ENCODE results near the gene MCF2L.

Gene MCF2L

DNA sequence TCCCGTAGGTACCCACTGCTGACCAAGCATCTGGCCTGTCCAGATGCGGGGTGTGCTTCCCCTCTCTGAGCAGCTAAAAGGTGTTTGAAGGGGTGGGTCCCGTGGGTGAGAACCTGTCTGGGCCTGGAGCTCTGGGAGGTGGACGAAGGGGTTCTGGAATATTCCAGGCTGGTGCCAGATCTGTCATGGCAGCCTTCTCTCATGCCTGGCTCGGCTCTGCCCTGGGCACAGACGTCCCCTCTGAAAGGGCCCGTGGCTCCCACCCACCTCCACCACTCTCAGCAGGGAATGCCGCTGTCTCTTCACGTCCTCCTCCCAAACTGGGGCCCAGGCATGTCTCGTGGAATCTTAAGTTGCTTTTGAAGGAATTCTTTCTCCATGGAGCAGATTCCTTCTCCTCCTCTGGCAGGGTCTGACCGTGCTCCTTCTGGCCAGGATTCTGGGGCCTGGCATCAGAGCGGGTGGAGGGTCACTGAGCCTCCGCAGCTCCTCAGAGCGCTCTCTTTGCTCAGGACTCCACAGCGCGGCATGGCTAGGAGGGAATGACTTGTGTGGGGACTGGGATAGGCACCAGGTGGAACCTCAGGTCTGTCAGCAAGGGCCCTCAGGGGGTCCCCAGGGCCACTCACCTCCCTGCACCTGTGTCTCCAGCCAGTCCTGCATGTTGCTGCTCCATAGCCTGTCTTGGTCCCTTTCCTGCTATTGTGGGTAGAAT is 5.9 kb upstream of the MCF2L start:
- no peak for DNase-seq (ENCODE audit: low spot score)

DNA sequence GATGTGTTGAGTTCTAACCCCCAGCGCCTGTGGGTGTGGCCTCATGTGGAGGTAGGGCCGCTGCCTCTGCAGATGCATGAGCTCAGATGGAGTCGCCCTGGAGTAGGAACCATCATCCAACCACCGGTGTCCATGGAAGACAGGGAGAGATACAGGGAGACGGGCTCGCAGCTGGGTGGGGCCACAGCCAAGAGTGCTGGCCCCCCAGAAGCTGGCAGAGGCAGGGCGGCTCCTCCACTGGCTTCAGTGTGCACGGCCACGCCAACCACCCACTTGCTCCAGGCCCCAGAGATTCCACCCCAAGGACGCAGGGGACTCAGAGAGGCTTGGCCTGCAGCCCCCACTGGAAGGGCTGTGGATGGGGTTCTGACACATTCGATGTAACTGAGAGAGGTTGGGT is 5.4 kb upstream of the MCF2L start:
- no peak for DNase-seq (ENCODE audit: low spot score)

GRCh38 chr13:112964971-112965492 is 4.0 kb upstream of the MCF2L start:
- DNase-seq (ENCODE audit: low spot score) = no peak

DNA sequence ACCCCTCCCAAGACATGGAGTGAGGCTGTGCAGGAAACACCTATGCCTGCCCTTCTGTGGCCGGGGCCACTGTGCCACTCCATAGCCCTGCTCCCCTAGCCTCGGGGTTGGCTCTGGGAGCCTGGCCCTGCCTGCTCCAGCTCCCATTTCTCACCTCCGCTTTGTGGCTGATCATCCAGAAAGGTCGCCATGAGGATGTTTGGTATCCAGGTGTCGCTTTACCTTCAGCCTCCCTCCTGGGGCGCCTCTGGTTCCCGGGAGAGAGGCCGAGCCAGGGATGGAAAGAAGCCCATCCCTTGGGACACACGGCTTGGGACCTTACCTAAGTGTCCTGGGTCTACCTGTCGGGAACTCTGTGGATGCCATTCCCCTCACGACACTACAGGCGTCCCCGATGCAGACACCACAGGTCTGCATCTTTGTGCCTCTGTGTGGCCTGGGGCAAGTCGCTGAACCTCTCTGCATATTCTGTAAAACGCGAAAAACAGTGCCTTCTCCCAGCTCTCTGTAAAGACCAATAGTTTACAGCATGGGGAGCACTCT is 3.4 kb upstream of the MCF2L start:
- no peak for DNase-seq (ENCODE audit: low spot score)

GRCh38 chr13:112966776-112967175 is 2.2 kb upstream of the MCF2L start:
- DNase-seq (ENCODE audit: low spot score) = no peak

GRCh38 chr13:112967686-112968379 is 1.2 kb upstream of the MCF2L start:
- DNase-seq (ENCODE audit: low spot score) = no peak

DNA sequence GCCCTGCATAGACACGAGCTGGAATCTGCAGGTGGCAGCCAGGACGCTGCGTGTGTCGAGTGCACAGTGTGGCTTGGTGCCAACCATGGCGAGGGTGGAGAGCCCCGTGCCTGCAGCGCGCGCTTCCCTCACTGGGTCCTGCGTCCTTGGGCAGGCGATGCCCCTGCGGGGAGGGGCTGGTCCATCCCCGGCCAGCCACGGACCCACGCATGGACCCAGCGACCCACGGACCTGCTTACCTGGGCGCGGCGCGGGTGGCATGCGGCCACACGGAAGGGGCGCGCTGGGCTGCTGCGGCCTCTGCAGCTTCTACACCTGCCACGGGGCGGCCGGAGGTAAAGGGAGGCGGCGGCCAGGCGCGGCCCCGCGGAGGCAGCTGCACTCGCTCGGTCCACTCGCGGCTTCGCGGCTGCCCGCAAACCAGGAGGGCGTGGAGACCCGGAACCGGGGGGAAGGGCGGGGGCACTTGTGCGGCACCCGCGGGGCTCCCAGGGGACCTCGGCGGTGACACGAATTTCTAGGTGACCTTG is 569 bp upstream of the MCF2L start:
- DNase-seq (ENCODE audit: low spot score) = no peak

GRCh38 chr13:112969692-112970338 is 801 bp downstream of the MCF2L start:
- DNase-seq (ENCODE audit: low spot score) = no peak

GRCh38 chr13:112970552-112971287 is 1.7 kb downstream of the MCF2L start:
- DNase-seq (ENCODE audit: low spot score) = no peak

DNA sequence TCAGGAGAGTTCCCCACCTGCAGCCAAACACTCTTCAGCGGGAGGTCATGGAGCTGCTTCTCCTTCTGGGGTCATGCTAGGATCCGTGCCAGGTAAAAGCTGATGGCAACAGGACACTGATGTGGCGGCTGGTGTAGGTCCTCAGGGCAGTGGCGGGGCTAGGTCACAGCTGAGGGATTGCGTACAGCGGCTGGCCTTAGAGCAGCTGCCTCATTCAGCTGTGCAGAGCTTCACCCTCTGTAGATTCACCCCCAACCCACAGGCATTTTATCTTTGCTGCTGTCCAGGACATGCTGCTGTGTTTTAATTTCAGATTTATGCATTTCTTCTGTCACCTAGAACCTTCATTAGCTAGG is 2.3 kb downstream of the MCF2L start:
- DNase-seq (ENCODE audit: low spot score) = no peak

DNA sequence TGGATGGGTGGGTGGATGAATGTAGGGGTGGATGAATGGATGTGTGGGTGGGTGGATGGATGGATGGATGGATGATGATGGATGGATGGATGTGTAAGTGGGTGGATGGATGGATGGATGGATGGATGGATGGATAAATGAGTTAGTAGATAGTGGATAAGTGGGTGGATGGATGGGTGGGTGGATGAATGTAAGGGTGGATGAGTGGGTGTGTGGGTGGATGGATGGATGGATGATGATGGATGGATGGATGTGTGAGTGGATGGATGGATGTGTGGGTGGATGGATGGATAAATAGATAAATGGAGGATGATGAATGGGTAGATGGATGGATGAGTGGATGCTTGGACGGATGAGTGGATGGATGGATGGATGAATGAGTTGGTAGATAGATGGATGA is 3.2 kb downstream of the MCF2L start:
- DNase-seq (ENCODE audit: low spot score) = no peak

GRCh38 chr13:112972867-112973576 is 4.0 kb downstream of the MCF2L start:
- DNase-seq (ENCODE audit: low spot score) = no peak

- no peak for DNase-seq (ENCODE audit: low spot score)
Measured at GRCh38 chr13:112973577-112973951, 4.5 kb downstream of the MCF2L start.

- DNase-seq (ENCODE audit: low spot score) = no peak
Measured at GRCh38 chr13:112974125-112974524, 5.1 kb downstream of the MCF2L start.

- no peak for DNase-seq (ENCODE audit: low spot score)
Measured at GRCh38 chr13:112974671-112975070, 5.7 kb downstream of the MCF2L start.

GRCh38 chr13:112975401-112975939 is 6.5 kb downstream of the MCF2L start:
- no peak for DNase-seq (ENCODE audit: low spot score)

DNA sequence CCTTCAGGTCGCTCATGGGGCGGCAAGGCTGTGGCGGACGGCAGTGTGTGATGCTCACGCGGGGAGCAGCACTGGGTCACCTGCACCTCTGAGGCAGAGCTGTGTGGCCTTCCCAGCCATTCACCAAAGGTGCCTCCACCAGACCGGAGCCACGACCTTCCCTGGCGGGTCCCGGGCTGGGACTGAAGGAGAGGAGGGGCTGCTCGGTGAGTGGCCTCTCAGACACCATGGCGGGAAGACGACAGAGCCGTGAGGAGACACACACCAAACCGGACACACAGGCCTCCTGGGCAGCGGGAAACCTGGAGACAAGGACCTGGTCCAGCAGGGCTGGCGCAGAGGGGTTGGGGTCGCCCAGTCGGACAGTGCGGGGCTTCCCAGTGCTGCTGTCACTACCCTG is 7.5 kb downstream of the MCF2L start:
- DNase-seq (ENCODE audit: low spot score) = no peak

DNA sequence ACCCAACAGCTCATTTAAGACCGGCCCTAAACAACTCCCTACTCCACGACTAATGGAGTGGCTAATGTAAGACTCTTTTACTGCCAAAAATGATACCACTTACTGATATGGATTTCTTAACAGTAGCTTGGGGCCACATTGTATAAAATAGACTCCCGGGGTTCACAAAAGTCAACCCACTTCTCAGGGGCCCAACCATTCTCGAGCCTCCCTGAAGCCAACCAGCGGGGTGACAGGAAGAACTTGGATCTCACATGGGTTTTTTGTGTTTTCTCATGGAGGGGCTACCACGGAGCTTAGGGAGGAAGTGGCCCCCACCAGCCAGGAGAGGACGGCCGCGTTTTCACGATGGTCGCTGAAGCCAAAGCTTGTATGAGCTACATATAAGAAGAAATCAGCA is 8.1 kb downstream of the MCF2L start:
- DNase-seq (ENCODE audit: low spot score) = no peak

GRCh38 chr13:112977525-112977924 is 8.5 kb downstream of the MCF2L start:
- DNase-seq (ENCODE audit: low spot score) = no peak

- DNase-seq (ENCODE audit: low spot score) = no peak
Measured at GRCh38 chr13:112978561-112979405, 9.8 kb downstream of the MCF2L start.

All from left forelimb (tissue), 1 donor.